Measurements from ENCODE around the gene RPS21.
"Not testable (repeated sequence)": the region's sequence is repeated elsewhere in the genome, so short reads cannot be mapped to it uniquely, and the experiment has no call there.

RPS21 gene

GRCh38 chr20:62365814-62366369 is 21.0 kb upstream of the RPS21 start:
- DNase-seq (ENCODE audit: low read depth) = no peak

GRCh38 chr20:62366370-62367135 is 20.4 kb upstream of the RPS21 start:
- no peak for DNase-seq (ENCODE audit: low read depth)

- no peak for DNase-seq (ENCODE audit: low read depth)
These were observed 19.7 kb upstream of the RPS21 start, which contains the start of gene LAMA5 for GRCh38 chr20:62367136-62367632. Gene LAMA5 (minus strand): TSS chr20:62367312. CDS start chr20:62367245, 67 bp downstream.

GRCh38 chr20:62367633-62368391 is 19.1 kb upstream of the RPS21 start:
- no peak for DNase-seq (ENCODE audit: low read depth)

- no peak for DNase-seq (ENCODE audit: low read depth)
These were observed 18.4 kb upstream of the RPS21 start for GRCh38 chr20:62368392-62368975.

- no peak for DNase-seq (ENCODE audit: low read depth)
These were observed 17.7 kb upstream of the RPS21 start for GRCh38 chr20:62368976-62369814.

- no peak for DNase-seq (ENCODE audit: low read depth)
These were observed 17.1 kb upstream of the RPS21 start for GRCh38 chr20:62369815-62370114.

- no peak for DNase-seq (ENCODE audit: low read depth)
These were observed 16.6 kb upstream of the RPS21 start for GRCh38 chr20:62370115-62370806.

GRCh38 chr20:62370807-62371587 is 15.9 kb upstream of the RPS21 start:
- no peak for DNase-seq (ENCODE audit: low read depth)

- DNase-seq (ENCODE audit: low read depth) = no peak
These were observed 15.3 kb upstream of the RPS21 start for GRCh38 chr20:62371588-62372041.

GRCh38 chr20:62372042-62372993 is 14.6 kb upstream of the RPS21 start:
- DNase-seq (ENCODE audit: low read depth) = no peak

- DNase-seq (ENCODE audit: low read depth) = not testable (repeated sequence)
These were observed 13.2 kb upstream of the RPS21 start for GRCh38 chr20:62373631-62374179.

- DNase-seq (ENCODE audit: low read depth) = no peak
These were observed 12.4 kb upstream of the RPS21 start for GRCh38 chr20:62374331-62375152.

GRCh38 chr20:62376112-62377063 is 10.5 kb upstream of the RPS21 start:
- DNase-seq (ENCODE audit: low read depth) = no peak

- DNase-seq (ENCODE audit: low read depth) = no peak
These were observed 9.8 kb upstream of the RPS21 start for GRCh38 chr20:62377064-62377461.

GRCh38 chr20:62377615-62378178 is 9.2 kb upstream of the RPS21 start:
- no peak for DNase-seq (ENCODE audit: low read depth)

Data from stimulated activated CD8-positive, alpha-beta memory T cell treated with anti-CD3 and anti-CD28 coated beads, Interleukin-12 subunit alpha, Interleukin-12 subunit beta, amount 100 ng/mL, for 1 hour (primary cell).